RWPE1 (cell line): Measurements from ENCODE around the gene AKT3.

ENCODE experiments used
- CTCF ChIA-PET: fragments of 350-600 bp; sonication (Branson Sonifier 250); formaldehyde crosslinking; extraction: SDS; loops from one replicate; lab custom pipeline; 2021; lab: Yijun Ruan, JAX
- POLR2A ChIA-PET: fragments of 400-600 bp; formaldehyde crosslinking; extraction: SDS; loops from one replicate; lab custom pipeline; 2020; ENCODE audit warnings: antibody characterized with exemption; ENCODE audit not compliant: low non-redundant PET; lab: Yijun Ruan, JAX
- DNase-seq: peaks from one replicate; pipeline ENCODE4 v3.0.0; 2012; ENCODE audit warnings: low spot score
- H3K27ac ChIP-seq: fragments of 450-650 bp; 2 replicates; pipeline ENCODE4 v1.5.1; 2017
- CTCF ChIP-seq: fragments of 450-650 bp; conservative IDR thresholded peaks from 2 replicates; pipeline ENCODE4 v1.5.1; 2017; ENCODE audit warnings: low read depth, mild to moderate bottlenecking

AKT3 gene

GRCh38 chr1:243705585-243705984, 144.5 kb downstream of the AKT3 start:
- POLR2A ChIA-PET, result no interaction called here
- no peak for TF ChIP-seq CTCF
- H3K27ac ChIP-seq, result no peak overlapping the region
- DNase-seq, result no peak
- CTCF ChIA-PET, result interaction anchor here (0.6 kb wide), 1 partner anchor 294 kb away, joined by 3 read pairs; no protein-coding TSS in a partner anchor

- no peak for TF ChIP-seq CTCF
- H3K27ac ChIP-seq, result no peak overlapping the region
- ChIA-PET CTCF (no interaction called here), POLR2A (no interaction called here)
- DNase-seq, result no peak
Measured at GRCh38 chr1:243701872-243702271, 148.2 kb downstream of the AKT3 start.

- no peak overlapping the region for H3K27ac ChIP-seq
- no peak for DNase-seq
- no peak for TF ChIP-seq CTCF
- ChIA-PET CTCF (interaction anchor here (0.9 kb wide), 1 partner anchor 55 kb away, joined by 4 read pairs; no protein-coding TSS in a partner anchor), POLR2A (no interaction called here)
Measured at GRCh38 chr1:243693800-243694199, 156.2 kb downstream of the AKT3 start.

GRCh38 chr1:243686159-243686558, 163.9 kb downstream of the AKT3 start:
- ChIA-PET POLR2A (no interaction called here), CTCF (no interaction called here)
- DNase-seq, result no peak
- no peak for TF ChIP-seq CTCF
- no peak overlapping the region for H3K27ac ChIP-seq

GRCh38 chr1:243680860-243681259, 169.2 kb downstream of the AKT3 start:
- TF ChIP-seq CTCF, result no peak
- ChIA-PET POLR2A (no interaction called here), CTCF (no interaction called here)
- no peak overlapping the region for H3K27ac ChIP-seq
- DNase-seq, result no peak

- no peak for DNase-seq
- no peak overlapping the region for H3K27ac ChIP-seq
- TF ChIP-seq CTCF, result no peak
- ChIA-PET POLR2A (no interaction called here), CTCF (no interaction called here)
Measured at GRCh38 chr1:243672539-243673074, 177.4 kb downstream of the AKT3 start.
